NB4 (cell line): Measurements from ENCODE around the gene PHLDB1.
A peak's percentile ranks its signal among the peaks of the same experiment; 100 is the strongest.
"Not testable (repeated sequence)": the region's sequence is repeated elsewhere in the genome, so short reads cannot be mapped to it uniquely, and the experiment has no call there.

ENCODE experiments used
- DNase-seq: peaks from one replicate; pipeline ENCODE4 v3.0.0; 2010; ENCODE audit warnings: low read depth
- H3K4me3 ChIP-seq: one replicate; pipeline ENCODE4 v1.5.1; 2011; ENCODE audit warnings: mild to moderate bottlenecking, low read depth, low read length, moderate library complexity
- MAX ChIP-seq: IDR thresholded peaks from 2 replicates; pipeline ENCODE4 v1.6.1; 2011; ENCODE audit warnings: low read depth, low read length
- MYC ChIP-seq: IDR thresholded peaks from 2 replicates; pipeline ENCODE4 v1.6.1; 2011; ENCODE audit warnings: low read depth, low read length
- POLR2A ChIP-seq: IDR thresholded peaks from 2 replicates; pipeline ENCODE4 v1.6.1; 2011; ENCODE audit warnings: mild to moderate bottlenecking; ENCODE audit not compliant: insufficient read length; ENCODE audit errors: extremely low read depth
- TF ChIP-seq, protein P1 (sequence below): IDR thresholded peaks from one replicate; pipeline ENCODE4 v1.5.1; 2012; ENCODE audit warnings: low read depth, low read length

PHLDB1 gene

DNA sequence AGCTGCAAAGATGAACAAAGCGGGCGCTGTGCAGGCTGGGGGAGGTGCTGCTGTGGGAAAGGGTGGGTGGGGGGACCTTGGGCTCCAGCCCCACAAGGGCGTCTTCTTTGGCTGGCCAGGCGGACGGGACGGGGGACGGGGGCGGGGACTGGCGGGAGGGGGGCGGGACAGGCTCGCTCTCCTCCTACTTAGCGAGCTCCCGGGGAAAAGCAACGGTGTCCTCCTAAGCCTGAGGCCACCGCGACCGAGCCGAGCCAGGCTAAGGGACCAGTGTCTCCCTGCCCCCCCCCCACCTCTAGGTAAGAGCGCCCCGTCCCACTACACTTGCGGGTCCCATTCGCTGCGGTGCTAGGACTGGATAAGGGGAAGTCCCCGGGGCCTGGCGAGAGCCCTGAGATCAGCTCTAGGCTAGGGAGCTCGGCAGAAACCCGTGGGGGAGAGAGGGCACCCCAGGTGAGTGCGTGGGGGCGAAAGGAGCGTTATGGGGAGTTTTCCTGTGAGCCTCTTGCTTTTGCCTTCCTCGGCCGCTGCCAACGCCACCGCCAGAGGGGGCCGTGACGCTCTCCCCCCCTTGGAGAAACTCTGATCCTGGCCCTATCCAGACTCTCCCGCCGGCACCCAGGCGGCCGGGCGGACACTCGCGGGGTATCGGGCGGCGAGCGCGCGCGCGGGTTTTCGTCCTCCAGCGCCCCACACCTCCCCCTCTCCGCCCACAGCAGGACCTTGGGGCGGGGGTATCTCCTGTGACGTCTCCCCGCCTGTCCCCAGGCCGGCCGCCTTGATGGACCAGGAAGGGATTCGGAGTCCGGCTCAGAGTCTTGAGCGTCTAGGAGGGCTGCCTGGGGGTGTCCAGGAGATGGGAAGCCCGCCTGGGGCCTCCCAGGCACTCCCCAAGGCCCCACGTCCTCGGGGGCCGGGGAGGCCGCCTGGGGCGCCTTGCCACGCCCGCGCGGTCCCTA is at the start of gene PHLDB1:
Gene PHLDB1 (plus strand): TSS at position 215 of the 959 bp plus-strand sequence. CDS start 6,222 bp downstream, outside the sequence.
- peak within 1 kb of the TSS; percentile 49 for H3K4me3 ChIP-seq
- peak; percentile 77 for DNase-seq
- TF ChIP-seq, protein P1, sequence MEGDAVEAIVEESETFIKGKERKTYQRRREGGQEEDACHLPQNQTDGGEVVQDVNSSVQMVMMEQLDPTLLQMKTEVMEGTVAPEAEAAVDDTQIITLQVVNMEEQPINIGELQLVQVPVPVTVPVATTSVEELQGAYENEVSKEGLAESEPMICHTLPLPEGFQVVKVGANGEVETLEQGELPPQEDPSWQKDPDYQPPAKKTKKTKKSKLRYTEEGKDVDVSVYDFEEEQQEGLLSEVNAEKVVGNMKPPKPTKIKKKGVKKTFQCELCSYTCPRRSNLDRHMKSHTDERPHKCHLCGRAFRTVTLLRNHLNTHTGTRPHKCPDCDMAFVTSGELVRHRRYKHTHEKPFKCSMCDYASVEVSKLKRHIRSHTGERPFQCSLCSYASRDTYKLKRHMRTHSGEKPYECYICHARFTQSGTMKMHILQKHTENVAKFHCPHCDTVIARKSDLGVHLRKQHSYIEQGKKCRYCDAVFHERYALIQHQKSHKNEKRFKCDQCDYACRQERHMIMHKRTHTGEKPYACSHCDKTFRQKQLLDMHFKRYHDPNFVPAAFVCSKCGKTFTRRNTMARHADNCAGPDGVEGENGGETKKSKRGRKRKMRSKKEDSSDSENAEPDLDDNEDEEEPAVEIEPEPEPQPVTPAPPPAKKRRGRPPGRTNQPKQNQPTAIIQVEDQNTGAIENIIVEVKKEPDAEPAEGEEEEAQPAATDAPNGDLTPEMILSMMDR = peak; percentile 51
- TF ChIP-seq MAX (no peak; the same call in 1 of the 2 replicates), MYC (no peak), POLR2A (no peak)

DNA sequence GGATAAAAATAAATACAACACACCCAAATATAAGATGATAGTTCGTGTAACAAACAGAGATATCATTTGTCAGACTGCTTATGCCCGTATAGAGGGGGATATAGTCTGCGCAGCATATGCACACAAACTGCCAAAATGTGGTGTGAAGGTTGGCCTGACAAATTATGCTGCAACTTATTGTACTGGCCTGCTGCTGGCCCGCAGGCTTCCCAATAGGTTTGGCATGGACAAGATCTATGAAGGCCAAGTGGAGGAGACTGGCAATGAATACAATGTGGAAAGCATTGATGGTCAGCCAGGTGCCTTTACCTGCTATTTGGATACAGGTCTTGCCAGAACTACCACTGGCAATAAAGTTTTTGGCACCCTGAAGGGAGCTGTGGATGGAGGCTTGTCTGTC is 46.6 kb upstream of the PHLDB1 start:
- DNase-seq = no peak
- TF ChIP-seq MAX (no peak), MYC (no peak), POLR2A (no peak)
- TF ChIP-seq, protein P1 = no peak
- H3K4me3 ChIP-seq = no peak overlapping the region

DNA sequence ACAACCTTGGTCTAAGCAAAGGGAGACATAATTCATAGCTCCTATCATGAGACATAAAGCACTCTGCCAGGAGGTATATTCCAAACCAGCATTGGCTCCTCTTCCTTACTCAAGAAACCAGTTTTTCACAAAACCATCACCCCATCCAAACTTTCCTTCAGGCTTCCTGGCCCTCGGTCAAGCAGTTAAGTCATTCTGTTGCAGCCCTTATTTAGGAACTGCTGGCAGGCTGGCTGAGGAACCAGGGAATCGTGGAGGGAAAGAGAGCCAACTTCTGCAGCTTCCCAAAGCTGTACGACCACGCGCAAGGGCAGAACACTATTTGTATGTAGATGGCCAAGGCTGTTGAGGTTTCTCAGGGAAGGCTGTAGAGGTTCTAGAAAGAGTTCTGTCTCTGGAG is 42.4 kb upstream of the PHLDB1 start:
- TF ChIP-seq MAX (no peak), POLR2A (no peak), MYC (no peak)
- TF ChIP-seq, protein P1 = no peak
- no peak overlapping the region for H3K4me3 ChIP-seq
- no peak for DNase-seq

GRCh38 chr11:118569670-118570069 is 37.7 kb upstream of the PHLDB1 start:
- TF ChIP-seq MYC (no peak), POLR2A (no peak), MAX (no peak)
- H3K4me3 ChIP-seq = no peak overlapping the region
- no peak for DNase-seq

DNA sequence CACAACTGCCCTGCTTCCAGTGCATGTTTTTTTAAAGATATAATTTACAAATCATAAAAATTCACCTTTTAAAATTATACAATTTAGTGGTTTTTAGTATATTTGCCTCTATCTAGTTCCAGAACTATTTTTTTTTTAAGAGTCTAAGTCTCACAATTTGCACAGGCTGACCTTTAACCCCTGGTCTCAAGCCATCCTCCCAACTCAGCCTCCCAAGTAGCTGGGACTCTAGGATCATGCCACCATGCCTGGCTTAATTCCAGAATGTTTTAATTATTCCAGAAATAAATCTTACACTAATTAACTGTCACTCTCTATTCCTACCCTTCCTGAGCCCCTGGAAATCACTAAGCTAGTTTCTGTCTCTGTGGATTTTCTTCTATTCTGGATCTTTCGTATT is 36.6 kb upstream of the PHLDB1 start:
- DNase-seq = no peak
- TF ChIP-seq MAX = no peak
- no peak for TF ChIP-seq POLR2A
- TF ChIP-seq, protein P1 = no peak
- no peak for TF ChIP-seq MYC
- H3K4me3 ChIP-seq = no peak overlapping the region

- peak overlapping the region; percentile 88 for H3K4me3 ChIP-seq
Observed at GRCh38 chr11:118571701-118572060, 35.7 kb upstream of the PHLDB1 start.

More at GRCh38 chr11:118571701-118572060, 35.7 kb upstream of the PHLDB1 start:
- not testable (repeated sequence) for DNase-seq
